SU-DHL-6 (cell line): Measurements from ENCODE around the gene MEFV.

ENCODE experiments used
- CTCF ChIP-seq: fragments of 200-600 bp; sonication (generic); IDR thresholded peaks from one replicate; pipeline ENCODE4 v1.5.1; 2017; ENCODE audit warnings: antibody characterized with exemption, mild to moderate bottlenecking, low read length, moderate library complexity; ENCODE audit not compliant: insufficient read depth, poor library complexity, severe bottlenecking
- EZH2phosphoT487 ChIP-seq: fragments of 200-600 bp; sonication (generic), shearing (Covaris generic); conservative IDR thresholded peaks from 2 replicates; pipeline ENCODE4 v1.6.1; 2018; ENCODE audit warnings: mild to moderate bottlenecking, antibody characterized with exemption, low read length, moderate library complexity, mixed read lengths

- TF ChIP-seq CTCF (no peak), EZH2phosphoT487 (no peak)
Observed at GRCh38 chr16:3254309-3254708, 2.1 kb downstream of the MEFV start.
